ENCODE data around the gene ARMCX6.
"Not testable (repeated sequence)": the region's sequence is repeated elsewhere in the genome, so short reads cannot be mapped to it uniquely, and the experiment has no call there.

ARMCX6 gene

DNA sequence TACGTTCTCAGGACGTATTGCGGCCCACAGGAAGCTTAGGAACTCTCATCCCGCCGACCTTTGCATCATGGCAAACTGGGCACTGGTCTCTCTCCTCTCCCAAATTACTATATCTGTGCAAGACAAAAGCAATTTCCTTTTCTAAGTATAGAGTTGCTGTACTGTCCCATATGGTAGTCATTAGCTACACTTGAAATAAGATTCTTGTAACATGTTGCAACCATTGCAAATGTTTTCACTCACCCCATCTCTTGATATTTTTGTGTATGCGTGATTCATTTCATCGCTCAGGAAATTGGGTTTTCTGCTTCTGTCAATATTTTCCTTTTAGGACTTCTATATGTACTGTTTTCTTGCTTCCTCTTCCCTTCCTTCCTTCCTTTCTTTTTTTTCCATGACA lies 15.7 kb downstream of the ARMCX6 start:
- POLR2A ChIA-PET = no interaction called here
- H3K4me3 ChIP-seq (ENCODE audit: low read depth, low read length) = no peak overlapping the region
- TF ChIP-seq CTCF (IDR thresholded peaks at IDR 0.05; ENCODE audit: insufficient read depth, low read length, missing control alignments) = no peak
- CTCF ChIA-PET = interaction anchor here (1.3 kb wide), 1 partner anchor 197 kb away, joined by 5 read pairs; no protein-coding TSS in a partner anchor
- no peak for DNase-seq (ENCODE audit: low read depth, low spot score)

DNA sequence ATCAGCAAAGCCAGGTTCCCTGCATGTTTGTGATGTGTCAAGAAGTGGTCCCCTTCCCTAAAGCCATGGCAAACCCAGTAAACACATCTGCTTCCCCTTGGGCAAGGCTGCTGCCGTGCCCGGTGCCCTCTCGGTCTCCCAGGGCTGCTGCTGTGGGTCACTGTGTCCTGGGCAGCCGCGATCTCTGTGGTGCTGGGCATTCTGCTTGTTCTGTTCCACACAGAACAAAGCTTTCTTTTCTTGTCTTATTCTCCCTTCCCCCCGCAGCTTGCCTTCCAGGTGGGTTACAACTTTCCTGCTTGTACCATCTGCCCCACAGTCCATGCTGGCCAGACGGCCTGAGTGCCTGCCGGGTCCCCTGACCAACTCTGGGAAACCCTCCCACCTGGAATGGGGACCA lies 18.2 kb downstream of the ARMCX6 start:
- CTCF ChIA-PET; H3K4me3 ChIP-seq (ENCODE audit: low read depth, low read length); POLR2A ChIA-PET; DNase-seq (ENCODE audit: low read depth, low spot score): not testable (repeated sequence)

- no peak overlapping the region for H3K4me3 ChIP-seq (ENCODE audit: low read depth, low read length)
- peak; percentile 32 for TF ChIP-seq CTCF (IDR thresholded peaks at IDR 0.05; ENCODE audit: insufficient read depth, low read length, missing control alignments)
- POLR2A ChIA-PET = no interaction called here
- no peak for DNase-seq (ENCODE audit: low read depth, low spot score)
- CTCF ChIA-PET = interaction anchor here (0.6 to 2.1 kb wide), 12 partner anchors 11 to 209 kb away, joined by 3 to 10 read pairs (median 5); no protein-coding TSS in a partner anchor
Observed at GRCh38 chrX:101595739-101596419, 21.9 kb downstream of the ARMCX6 start.
